A673 (cell line): ENCODE data around the gene MSH2. TPM values are rescaled to one million over a fixed set of nuclear protein-coding genes. Genes with fewer than 3 reads are reported as not detected.

Experiments used
- BruUV-seq: library from RNA; stranded (reverse); fragments of 400-500 nt; replicated peaks from 2 replicates; lab custom pipeline; 2021; lab: Mats Ljungman, UMichigan
- CTCF ChIA-PET: fragments of 300-600 bp; sonication (Branson Sonifier 250); formaldehyde crosslinking; loops from one replicate; lab custom pipeline; 2022; ENCODE audit warnings: antibody characterized with exemption; lab: Charles Lee
- POLR2A ChIA-PET: fragments of 300-600 bp; sonication (Branson Sonifier 250); formaldehyde crosslinking; loops from one replicate; lab custom pipeline; 2022; ENCODE audit warnings: antibody characterized with exemption; ENCODE audit not compliant: low non-redundant PET; lab: Charles Lee
- DNase-seq: peaks from one replicate; pipeline ENCODE4 v3.0.0-alpha.2; 2015; ENCODE audit warnings: low spot score
- H3K27ac ChIP-seq: fragments of 200-600 bp; sonication (generic); 2 replicates; pipeline ENCODE4 v1.5.1; 2016; ENCODE audit warnings: mixed run types, low read depth, mild to moderate bottlenecking, mixed read lengths, antibody characterized with exemption, low read length; ENCODE audit not compliant: poor library complexity, severe bottlenecking
- H3K27me3 ChIP-seq: fragments of 200-600 bp; sonication (generic); replicated peaks from 2 replicates; pipeline ENCODE4 v1.6.1; 2017; ENCODE audit warnings: mixed run types, low read depth, mild to moderate bottlenecking, mixed read lengths, antibody characterized with exemption, low read length; ENCODE audit not compliant: insufficient read depth, poor library complexity
- H3K36me3 ChIP-seq: fragments of 200-600 bp; sonication (generic); 2 replicates; pipeline ENCODE4 v1.6.1; 2016; ENCODE audit warnings: mixed run types, mild to moderate bottlenecking, mixed read lengths, antibody characterized with exemption, low read length; ENCODE audit not compliant: insufficient read depth, poor library complexity, severe bottlenecking
- H3K4me1 ChIP-seq: fragments of 200-600 bp; sonication (generic); 2 replicates; pipeline ENCODE4 v1.6.1; 2017; ENCODE audit warnings: mixed run types, mild to moderate bottlenecking, mixed read lengths, antibody characterized with exemption, low read length; ENCODE audit not compliant: insufficient read depth, poor library complexity, severe bottlenecking
- H3K4me3 ChIP-seq: fragments of 200-600 bp; sonication (generic); 2 replicates; pipeline ENCODE4 v1.5.1; 2016; ENCODE audit warnings: low read depth, mixed run types, mild to moderate bottlenecking, mixed read lengths, low read length; ENCODE audit not compliant: poor library complexity, severe bottlenecking
- H3K9me3 ChIP-seq: fragments of 200-600 bp; sonication (generic); 2 replicates; pipeline ENCODE4 v1.6.1; 2016; ENCODE audit warnings: mixed run types, low read depth, mild to moderate bottlenecking, mixed read lengths, antibody characterized with exemption, low read length; ENCODE audit not compliant: poor library complexity, severe bottlenecking
- CTCF ChIP-seq: fragments of 300-800, 200-600 bp; sonication (generic); conservative IDR thresholded peaks from 2 replicates; pipeline ENCODE4 v1.5.1; 2017; ENCODE audit warnings: low read depth, mild to moderate bottlenecking, antibody characterized with exemption, low read length, moderate library complexity, mixed read lengths
- EZH2 ChIP-seq: fragments of 200-600 bp; sonication (generic); IDR thresholded peaks from 2 replicates; pipeline ENCODE4 v1.6.1; 2017; ENCODE audit warnings: borderline replicate concordance, low read depth, mild to moderate bottlenecking, mixed read lengths, antibody characterized with exemption, low read length; ENCODE audit not compliant: poor library complexity, severe bottlenecking
- intact Hi-C: fragments of 100-400 bp; cut with micrococcal nuclease; formaldehyde crosslinking; loops from one replicate; pipeline ENCODE4 v1.10.0; 2022; ENCODE audit not compliant: unreplicated experiment
- total RNA-seq: library from RNA; stranded (reverse); gene quantifications from 2 replicates; pipeline ENCODE4 v1.2.3, GENCODE V29; 2021

Gene MSH2
- total RNA-seq, 1 experiment from 2014 or later = 83.7 TPM

DNA sequence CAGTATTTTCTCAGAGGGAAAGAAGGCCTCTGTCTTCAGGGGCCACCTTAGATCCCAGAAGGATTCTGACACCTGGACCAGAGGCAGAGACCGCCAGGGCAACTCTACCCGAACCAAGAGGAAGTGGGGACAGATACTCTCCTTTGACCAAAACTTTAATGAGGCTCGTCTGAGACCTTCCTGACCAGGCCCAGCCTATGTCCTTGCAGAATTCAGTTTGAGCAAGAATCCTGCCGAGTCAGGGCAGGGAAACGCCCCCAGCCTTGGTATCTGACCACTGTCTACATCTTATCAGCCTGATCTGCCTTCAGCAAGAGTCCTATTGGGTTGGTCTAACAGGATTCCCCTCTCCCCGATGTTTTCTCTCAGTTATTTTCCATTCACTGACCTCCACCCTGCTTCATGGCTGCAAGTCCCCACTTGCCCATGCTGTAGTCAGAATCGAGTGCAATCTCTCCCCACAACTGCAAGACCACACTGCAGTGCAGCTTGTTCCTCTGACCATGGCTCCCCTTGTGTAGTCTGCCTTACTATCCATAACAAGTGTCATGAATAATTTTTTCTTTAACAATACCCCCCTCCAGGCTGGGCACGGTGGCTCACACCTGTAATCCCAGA, 95.0 kb downstream of the MSH2 start:
- Histone ChIP-seq H3K36me3 (no peaks in the 10 kb centered on the region), H3K27ac (no peak overlapping the region), H3K9me3 (peaks cover 14% of the 10 kb centered on the region), H3K27me3 (no peaks in the 10 kb centered on the region), H3K4me1 (no peaks in the 10 kb centered on the region), H3K4me3 (no peak overlapping the region)
- intact Hi-C loops = no loop called here
- POLR2A ChIA-PET = no interaction called here
- CTCF ChIA-PET = interaction anchor here (0.6 kb wide), 1 partner anchor 227 kb away, joined by 3 read pairs; no protein-coding TSS in a partner anchor
- no peak for DNase-seq
- no TSS peak for BruUV-seq
- TF ChIP-seq EZH2 = no peak
- no peak for TF ChIP-seq CTCF

- no TSS peak for BruUV-seq
- POLR2A ChIA-PET = no interaction called here
Measured at GRCh38 chr2:47499093-47499492, 96.1 kb downstream of the MSH2 start.

GRCh38 chr2:47499621-47500309, 96.8 kb downstream of the MSH2 start:
- no peak for DNase-seq
- no TSS peak for BruUV-seq
- Histone ChIP-seq H3K9me3 (peaks cover 14% of the 10 kb centered on the region), H3K36me3 (no peaks in the 10 kb centered on the region), H3K4me3 (no peak overlapping the region), H3K4me1 (no peaks in the 10 kb centered on the region), H3K27ac (no peak overlapping the region), H3K27me3 (no peaks in the 10 kb centered on the region)
- TF ChIP-seq CTCF (no peak), EZH2 (no peak)
- POLR2A ChIA-PET = no interaction called here
- intact Hi-C loops = no loop called here
- CTCF ChIA-PET = no interaction called here

More at GRCh38 chr2:47499093-47499492, 96.1 kb downstream of the MSH2 start:
- CTCF ChIA-PET = no interaction called here
- no peaks in the 10 kb centered on the region for H3K27me3 ChIP-seq
- H3K27ac ChIP-seq = no peak overlapping the region
- no peak for DNase-seq
- peaks cover 14% of the 10 kb centered on the region for H3K9me3 ChIP-seq
- no peak for TF ChIP-seq CTCF
- no peak for TF ChIP-seq EZH2
- H3K4me1 ChIP-seq = no peaks in the 10 kb centered on the region
- no peaks in the 10 kb centered on the region for H3K36me3 ChIP-seq
- H3K4me3 ChIP-seq = no peak overlapping the region
- intact Hi-C loops = no loop called here
